Activated naive CD4-positive, alpha-beta T cell treated with anti-CD3 and anti-CD28 coated beads, Interleukin-2, amount 50 U/mL, for 72 hours (primary cell): ENCODE results near the gene TMPRSS7. TPM values are rescaled to one million over a fixed set of nuclear protein-coding genes. Genes with fewer than 3 reads are reported as not detected.

Experiments
- ATAC-seq, 2 donors: fragments of 150-1000 bp; cut with Tn5 transposase; 2 replicates each; pipeline ENCODE4 v1.10.0; 2021; ENCODE audit warnings: mild to moderate bottlenecking in 2 of 2, moderate library complexity in 2 of 2
- DNase-seq, 2 donors: peaks; one replicate each; pipeline ENCODE4 v3.0.0; 2021 to 2022; ENCODE audit warnings: low spot score in 2 of 2
- H3K27ac Mint-ChIP-seq, 2 donors: one replicate each; pipeline ENCODE4 v1.8.0; 2022; ENCODE audit warnings: mild to moderate bottlenecking in 2 of 2, mixed read lengths in 2 of 2
- H3K36me3 Mint-ChIP-seq, 2 donors: one replicate each; pipeline ENCODE4 v1.8.0; 2022; ENCODE audit warnings: mixed read lengths in 2 of 2
- H3K9me3 Mint-ChIP-seq, 2 donors: one replicate each; pipeline ENCODE4 v1.8.0; 2022; ENCODE audit warnings: mixed read lengths in 2 of 2
- total RNA-seq, 2 donors: library from RNA; stranded (reverse); gene quantifications; one replicate each; pipeline ENCODE4 v1.2.3, GENCODE V29; 2022

TMPRSS7 gene, protein sequence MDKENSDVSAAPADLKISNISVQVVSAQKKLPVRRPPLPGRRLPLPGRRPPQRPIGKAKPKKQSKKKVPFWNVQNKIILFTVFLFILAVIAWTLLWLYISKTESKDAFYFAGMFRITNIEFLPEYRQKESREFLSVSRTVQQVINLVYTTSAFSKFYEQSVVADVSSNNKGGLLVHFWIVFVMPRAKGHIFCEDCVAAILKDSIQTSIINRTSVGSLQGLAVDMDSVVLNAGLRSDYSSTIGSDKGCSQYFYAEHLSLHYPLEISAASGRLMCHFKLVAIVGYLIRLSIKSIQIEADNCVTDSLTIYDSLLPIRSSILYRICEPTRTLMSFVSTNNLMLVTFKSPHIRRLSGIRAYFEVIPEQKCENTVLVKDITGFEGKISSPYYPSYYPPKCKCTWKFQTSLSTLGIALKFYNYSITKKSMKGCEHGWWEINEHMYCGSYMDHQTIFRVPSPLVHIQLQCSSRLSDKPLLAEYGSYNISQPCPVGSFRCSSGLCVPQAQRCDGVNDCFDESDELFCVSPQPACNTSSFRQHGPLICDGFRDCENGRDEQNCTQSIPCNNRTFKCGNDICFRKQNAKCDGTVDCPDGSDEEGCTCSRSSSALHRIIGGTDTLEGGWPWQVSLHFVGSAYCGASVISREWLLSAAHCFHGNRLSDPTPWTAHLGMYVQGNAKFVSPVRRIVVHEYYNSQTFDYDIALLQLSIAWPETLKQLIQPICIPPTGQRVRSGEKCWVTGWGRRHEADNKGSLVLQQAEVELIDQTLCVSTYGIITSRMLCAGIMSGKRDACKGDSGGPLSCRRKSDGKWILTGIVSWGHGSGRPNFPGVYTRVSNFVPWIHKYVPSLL
- total RNA-seq, result not detected

DNA sequence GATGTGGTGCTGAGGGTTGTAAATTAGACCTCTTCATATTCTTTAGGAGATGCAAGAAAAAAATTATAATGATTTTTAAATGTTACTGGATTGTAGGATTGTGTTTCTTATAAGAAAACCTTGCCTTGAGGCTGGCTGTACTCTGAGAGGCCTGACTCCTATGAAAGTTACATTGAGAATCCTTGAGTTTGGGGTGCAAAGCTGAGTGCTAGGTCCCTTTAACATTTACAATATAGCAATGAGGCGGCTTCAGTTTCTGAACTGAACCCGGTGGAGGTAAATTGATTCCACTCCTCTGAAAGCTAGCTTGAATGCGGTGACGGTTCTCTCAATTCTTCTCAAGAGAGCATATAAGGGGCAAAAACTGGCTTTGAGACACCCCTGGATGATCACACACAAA lies at the start of gene TMPRSS7:
TSS of gene TMPRSS7 (plus strand) at position 301 of the 400 bp plus-strand sequence. CDS start 110 bp downstream, outside the sequence.
- Mint-ChIP-seq H3K9me3 (no peaks in the 10 kb centered on the region), H3K27ac (no peak within 1 kb of the TSS), H3K36me3 (no peaks in the 10 kb centered on the region)
- ATAC-seq, result no peak
- DNase-seq, result no peak

DNA sequence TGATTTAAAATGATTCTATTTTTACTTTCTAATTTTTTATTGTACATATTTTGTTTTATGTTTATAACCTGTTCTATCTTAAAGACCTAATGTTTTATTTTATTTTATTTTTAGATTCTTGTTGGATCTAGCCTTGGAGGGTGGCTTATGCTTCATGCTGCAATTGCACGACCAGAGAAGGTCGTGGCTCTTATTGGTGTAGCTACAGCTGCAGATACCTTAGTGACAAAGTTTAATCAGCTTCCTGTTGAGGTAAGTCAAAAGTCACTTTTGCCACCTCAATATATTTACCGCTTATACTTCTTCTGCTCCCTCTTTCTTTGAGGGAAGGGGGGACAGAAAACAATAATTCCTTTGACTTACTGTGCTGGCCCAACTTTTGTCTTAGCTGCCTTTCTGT lies 47.7 kb upstream of the TMPRSS7 start:
- peaks cover 11 to 36% of the 10 kb centered on the region in 2 donors for H3K36me3 Mint-ChIP-seq
- DNase-seq (no peak), ATAC-seq (peak in 1 of 2 donors; percentile 20)
- H3K9me3 Mint-ChIP-seq, result no peaks in the 10 kb centered on the region
- H3K27ac Mint-ChIP-seq, result peak overlapping the region in 1 of 2 donors; percentile 54

DNA sequence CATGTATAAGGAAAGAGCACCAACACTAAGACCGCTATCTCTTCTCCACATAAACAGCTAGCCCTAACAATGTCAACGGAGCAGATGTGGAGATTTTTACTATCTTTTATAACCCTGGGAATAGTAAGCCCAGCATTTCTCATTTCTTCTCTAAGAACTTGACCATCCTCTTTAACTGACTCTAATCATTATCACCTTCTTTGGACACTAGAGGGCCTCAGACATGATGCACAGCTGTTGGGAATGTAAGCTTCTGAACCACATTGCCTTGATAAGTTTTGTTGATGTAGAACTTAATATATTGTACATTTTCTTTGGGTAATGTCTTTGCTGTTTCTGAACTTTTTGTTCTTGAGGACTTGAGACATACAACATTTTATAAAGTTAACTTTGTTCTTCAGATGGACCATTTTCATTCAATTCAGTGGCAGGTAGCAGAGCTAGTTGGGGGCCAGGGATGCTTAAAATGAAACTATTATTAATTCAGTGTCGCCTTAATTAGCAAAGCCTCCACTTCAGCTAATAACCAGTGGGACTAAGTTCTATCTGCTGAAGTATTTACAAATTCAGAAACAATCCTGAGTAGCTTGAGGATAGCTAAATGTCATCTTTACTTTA lies 45.4 kb upstream of the TMPRSS7 start:
- ATAC-seq, result peak; percentile 62 to 77
- H3K9me3 Mint-ChIP-seq, result no peaks in the 10 kb centered on the region
- H3K36me3 Mint-ChIP-seq, result peaks cover 18 to 23% of the 10 kb centered on the region in 2 donors
- H3K27ac Mint-ChIP-seq, result no peak overlapping the region
- no peak for DNase-seq

DNA sequence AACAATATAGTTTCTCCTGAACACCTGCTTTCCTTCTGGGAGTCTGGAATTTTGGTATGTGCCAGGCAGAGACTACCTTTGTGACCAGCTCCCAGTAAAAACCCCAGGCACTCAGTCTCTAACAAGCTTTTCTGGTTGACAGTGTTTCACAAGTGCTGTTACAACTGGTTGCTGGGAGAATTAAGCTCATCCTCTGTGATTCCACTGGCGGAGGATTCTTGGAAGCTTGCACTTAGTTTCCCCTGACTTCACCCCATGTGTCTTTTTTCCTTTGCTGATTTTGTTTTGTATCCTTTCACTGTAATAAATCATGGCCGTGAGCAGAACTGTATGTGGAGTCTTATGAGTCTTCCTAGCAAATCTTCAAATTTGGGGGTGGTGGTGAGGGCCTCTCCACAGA lies 41.5 kb upstream of the TMPRSS7 start:
- Mint-ChIP-seq H3K36me3 (peaks cover 6 to 11% of the 10 kb centered on the region in 2 donors), H3K9me3 (peaks cover 0 to 4% of the 10 kb centered on the region in 2 donors), H3K27ac (peak overlapping the region in 1 of 2 donors; percentile 48)
- DNase-seq (no peak), ATAC-seq (no peak)

DNA sequence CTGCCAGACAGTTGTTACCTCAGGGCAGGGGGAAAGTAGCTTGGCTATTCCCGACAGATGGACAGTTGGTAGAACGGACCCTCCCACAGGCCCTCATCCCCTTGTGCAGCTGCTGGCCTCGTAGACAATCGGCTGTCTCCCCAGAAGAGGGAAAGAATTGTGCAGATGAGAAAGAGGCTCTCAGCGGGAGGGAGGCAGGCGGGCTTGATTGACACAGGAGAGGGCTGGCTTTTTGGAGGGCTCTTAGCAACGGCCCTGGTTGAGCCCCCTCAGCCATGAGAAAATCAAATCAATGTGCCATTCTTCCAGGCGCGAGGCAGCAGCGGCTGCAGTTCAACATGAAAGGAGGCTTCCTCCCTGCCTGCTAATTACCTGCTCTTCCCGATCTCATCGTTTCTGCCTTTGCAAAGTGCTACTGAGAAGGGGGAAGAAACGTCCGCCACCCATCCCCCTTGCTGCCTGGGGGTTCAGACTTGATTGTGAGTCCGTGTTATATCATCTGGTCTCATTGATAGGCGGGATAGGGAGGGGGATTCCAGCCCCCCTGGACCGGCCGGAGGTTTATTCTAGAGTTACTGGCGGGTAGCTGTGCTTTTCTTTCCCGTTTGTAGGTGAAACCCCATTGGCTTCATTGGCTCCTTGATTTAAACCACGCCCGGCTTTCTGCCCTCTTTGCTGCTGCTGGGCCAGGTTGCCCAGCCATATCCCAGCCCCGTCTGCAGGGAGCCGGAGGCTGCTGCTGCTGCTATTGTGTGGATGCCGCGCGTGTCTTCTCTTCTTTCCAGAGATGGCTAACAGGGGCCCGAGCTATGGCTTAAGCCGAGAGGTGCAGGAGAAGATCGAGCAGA lies 35.7 kb upstream of the TMPRSS7 start, which contains the start of gene TAGLN3:
TSS of gene TAGLN3 (plus strand) at position 287 of the 848 bp plus-strand sequence. CDS start at position 788, 501 bp downstream.
- Mint-ChIP-seq H3K27ac (no peak within 1 kb of the TSS), H3K36me3 (no peaks in the 10 kb centered on the region), H3K9me3 (peaks cover 0 to 4% of the 10 kb centered on the region in 2 donors)
- ATAC-seq (peak in 1 of 2 donors; percentile 19), DNase-seq (no peak)

DNA sequence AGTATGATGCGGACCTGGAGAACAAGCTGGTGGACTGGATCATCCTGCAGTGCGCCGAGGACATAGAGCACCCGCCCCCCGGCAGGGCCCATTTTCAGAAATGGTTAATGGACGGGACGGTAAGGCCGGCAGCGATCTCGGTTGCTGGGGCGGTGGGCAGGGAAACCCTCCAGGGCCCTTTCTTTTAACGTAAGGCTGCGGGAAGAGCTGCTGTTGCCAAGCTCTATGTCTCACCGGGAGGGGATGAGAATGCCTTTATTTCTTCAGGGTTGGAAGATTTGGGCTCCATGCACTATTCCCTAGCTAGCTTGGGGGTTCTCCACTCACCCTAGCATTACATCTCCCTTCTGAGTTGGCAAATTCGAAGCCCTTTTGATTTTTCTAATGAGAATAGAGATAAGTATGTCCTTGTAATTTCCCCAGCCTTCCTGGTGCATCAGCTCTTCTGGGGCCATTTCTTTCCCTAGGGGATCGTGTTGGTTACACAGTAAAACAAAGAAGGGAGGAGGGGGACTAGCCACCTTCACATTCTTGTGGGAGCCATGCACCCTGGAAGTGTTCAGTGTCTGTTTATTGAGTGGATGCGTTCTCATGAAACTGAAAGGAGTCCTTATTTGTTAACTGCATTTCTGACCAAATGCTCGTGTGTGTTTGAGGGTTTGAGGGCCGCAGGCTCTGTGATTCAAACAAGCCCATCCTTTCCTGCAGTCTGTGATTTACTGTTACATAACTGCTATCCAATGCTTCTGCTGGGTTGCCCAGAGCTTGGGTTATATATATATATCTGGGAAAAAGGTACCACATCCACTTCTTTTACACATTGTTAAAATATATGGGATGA lies 34.8 kb upstream of the TMPRSS7 start:
- H3K27ac Mint-ChIP-seq, result no peak overlapping the region
- DNase-seq, result no peak
- no peak for ATAC-seq
- H3K36me3 Mint-ChIP-seq, result no peaks in the 10 kb centered on the region
- peaks cover 0 to 4% of the 10 kb centered on the region in 2 donors for H3K9me3 Mint-ChIP-seq

DNA sequence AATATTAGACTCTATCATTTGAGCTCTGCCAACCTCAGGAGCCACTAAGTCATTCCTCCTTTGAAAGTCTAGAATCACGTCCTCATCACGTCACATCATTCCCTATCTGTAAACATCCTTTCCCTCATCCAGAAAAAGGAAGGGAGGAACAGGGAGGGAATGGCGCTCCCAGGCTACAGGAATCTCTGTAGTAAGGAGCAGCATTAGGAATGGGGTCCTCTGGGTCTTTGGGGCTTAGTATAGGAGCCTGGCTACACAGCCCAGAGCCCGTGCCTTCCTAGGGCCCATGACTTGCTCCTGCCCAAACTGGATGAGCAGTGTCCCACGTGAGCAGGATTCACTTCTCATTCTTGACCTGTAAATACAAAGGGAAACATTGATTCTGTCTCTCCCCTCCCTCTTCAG lies 34.2 kb upstream of the TMPRSS7 start:
- DNase-seq, result no peak
- no peak for ATAC-seq
- H3K9me3 Mint-ChIP-seq, result peaks cover 0 to 1% of the 10 kb centered on the region in 2 donors
- H3K27ac Mint-ChIP-seq, result no peak overlapping the region
- H3K36me3 Mint-ChIP-seq, result no peaks in the 10 kb centered on the region

DNA sequence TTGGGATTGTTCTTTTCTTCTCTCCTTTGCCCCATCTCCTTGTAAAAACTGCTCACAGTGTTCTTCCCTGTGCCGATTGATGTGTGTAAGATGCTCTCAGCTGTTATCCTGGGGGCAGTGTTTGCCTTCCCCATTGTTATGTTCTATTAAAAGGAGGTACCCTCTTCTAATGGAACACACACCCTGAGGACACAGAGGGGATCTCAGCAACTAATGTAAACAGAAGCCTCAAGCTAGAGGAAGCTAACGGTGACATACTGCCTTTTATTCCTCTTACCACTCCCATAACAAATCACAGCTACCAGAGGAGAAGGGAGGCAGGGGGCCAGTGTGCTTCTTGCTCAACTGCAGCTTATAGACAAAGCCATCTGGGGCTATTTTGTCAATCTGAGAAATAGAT lies 33.6 kb upstream of the TMPRSS7 start:
- no peaks in the 10 kb centered on the region for H3K36me3 Mint-ChIP-seq
- ATAC-seq (no peak), DNase-seq (no peak)
- H3K27ac Mint-ChIP-seq, result no peak overlapping the region
- H3K9me3 Mint-ChIP-seq, result no peaks in the 10 kb centered on the region

DNA sequence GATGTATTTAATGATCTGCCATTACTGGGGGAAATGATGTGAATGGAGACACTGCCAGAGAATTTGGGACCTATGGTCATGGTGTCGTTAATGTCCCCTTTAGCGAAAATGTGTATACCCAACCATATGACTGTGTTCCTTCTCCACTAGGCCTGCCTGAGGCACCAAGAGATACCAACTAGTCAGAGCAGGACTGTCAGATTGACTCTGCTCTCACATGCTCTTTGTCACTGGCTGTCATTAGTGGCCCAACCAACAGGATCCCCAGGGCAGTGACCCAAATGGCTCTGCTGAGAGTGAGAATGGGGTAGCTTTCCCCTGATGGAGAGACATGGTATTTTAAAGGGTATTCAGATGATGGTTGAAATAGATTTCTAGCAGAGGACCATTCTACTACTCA lies 33.0 kb upstream of the TMPRSS7 start:
- DNase-seq (no peak), ATAC-seq (peak; percentile 22 to 51)
- Mint-ChIP-seq H3K9me3 (no peaks in the 10 kb centered on the region), H3K36me3 (no peaks in the 10 kb centered on the region), H3K27ac (no peak overlapping the region)

DNA sequence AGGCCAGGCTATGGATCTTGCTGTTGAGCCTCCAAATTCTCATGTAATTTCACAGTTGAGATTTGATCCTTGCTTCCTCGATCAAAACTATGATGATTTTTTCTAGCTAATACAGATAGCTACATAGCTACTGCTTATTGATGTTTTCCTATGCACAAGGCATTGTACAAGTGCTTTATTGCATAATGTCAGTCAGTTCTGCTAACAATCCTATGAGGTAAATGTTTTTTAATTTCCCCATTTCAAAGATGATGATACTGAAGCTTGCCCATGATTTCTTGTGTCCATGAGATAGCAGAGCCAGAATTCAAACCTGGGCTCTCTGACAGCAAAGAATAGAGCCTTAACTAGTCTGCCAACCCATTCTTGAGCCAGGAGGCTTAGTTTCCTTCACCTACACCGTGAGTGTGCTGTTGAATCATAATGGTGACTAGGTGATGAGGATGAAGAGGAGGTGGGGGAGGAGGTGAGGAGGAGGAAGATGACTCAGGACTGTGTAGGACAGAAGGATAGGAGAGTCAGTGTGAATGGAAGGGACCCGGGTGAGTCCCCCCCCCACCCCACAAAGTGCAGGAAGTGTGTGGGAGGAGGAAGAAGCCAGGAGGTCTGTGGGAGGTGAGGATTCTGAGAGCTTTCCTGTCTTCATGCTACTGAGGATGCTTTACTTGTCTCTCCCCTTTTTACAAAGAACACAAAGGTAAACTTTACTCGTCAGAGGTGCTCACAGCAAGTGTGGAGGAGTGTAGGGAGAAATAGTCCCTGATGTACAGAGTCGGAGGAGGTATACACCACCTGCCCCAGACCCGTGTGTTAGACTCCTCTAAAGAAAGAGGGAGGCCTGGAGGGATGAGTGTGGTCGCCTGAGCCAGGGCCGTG lies 32.2 kb upstream of the TMPRSS7 start:
- ATAC-seq (peak; percentile 87 to 94), DNase-seq (peak; percentile 46 to 75)

DNA sequence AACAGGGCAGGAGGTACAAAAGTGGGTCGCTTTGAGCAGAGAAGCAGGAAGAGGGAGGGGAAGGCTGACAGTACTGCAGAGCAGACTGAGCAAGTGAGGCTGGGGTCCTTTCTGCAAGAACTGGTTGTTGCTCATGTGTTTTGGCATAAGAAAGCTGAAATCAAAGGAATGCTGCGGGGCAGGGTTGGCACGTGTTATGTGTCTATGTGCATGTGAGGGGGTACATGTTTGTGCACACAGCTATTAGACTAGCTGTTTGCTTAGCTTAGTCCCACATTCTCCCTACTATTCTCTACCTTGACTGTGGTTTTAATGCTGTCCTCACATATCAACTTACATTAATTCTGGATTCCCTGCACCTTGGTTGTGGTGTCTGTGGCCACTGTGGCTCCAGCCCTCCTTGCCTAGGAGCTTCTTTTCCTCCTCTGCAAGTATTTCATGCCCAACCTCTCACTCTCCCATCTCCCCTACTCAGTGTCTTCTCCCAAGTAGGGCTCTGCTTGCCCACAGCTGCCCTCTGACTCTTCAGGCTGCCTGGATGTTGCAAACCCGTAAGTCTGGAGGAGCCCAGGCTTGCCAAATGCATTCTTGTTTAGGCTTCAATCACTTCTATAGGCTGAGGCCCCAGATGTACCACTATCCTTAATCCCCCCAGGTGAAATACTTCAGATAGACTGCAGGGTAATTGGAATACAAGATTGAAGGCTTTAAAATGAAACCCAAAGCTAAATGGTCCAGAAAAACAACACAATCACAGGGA lies 31.0 kb upstream of the TMPRSS7 start:
- H3K36me3 Mint-ChIP-seq, result no peaks in the 10 kb centered on the region
- peak overlapping the region; percentile 10 to 85 for H3K27ac Mint-ChIP-seq
- DNase-seq (no peak), ATAC-seq (no peak)
- no peaks in the 10 kb centered on the region for H3K9me3 Mint-ChIP-seq

More for the DNA sequence above, 32.2 kb upstream of the TMPRSS7 start:
- no peaks in the 10 kb centered on the region for H3K36me3 Mint-ChIP-seq
- no peaks in the 10 kb centered on the region for H3K9me3 Mint-ChIP-seq
- peak overlapping the region; percentile 85 to 92 for H3K27ac Mint-ChIP-seq

DNA sequence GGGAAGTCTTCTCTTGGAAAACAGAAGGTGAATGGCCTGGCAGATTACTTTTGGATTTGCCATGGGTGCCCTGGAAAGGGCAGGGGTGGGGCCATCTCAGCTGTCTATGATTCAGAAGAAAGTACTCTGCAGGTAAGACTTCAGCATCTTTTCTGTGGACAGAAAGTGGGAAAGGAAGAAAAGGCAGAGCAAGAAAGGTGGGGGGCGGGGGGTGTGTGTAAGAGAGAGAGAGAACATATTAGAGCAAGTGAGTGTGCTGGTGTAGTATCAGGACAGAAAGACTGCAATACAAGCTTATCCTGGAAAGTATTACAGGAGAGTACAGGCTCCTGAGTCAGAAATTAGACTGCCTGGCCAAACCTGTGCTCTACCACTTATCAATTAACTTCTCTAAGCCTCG lies 30.3 kb upstream of the TMPRSS7 start:
- Mint-ChIP-seq H3K36me3 (no peaks in the 10 kb centered on the region), H3K27ac (peak overlapping the region; percentile 12 to 46), H3K9me3 (no peaks in the 10 kb centered on the region)
- DNase-seq, result no peak
- ATAC-seq, result no peak

DNA sequence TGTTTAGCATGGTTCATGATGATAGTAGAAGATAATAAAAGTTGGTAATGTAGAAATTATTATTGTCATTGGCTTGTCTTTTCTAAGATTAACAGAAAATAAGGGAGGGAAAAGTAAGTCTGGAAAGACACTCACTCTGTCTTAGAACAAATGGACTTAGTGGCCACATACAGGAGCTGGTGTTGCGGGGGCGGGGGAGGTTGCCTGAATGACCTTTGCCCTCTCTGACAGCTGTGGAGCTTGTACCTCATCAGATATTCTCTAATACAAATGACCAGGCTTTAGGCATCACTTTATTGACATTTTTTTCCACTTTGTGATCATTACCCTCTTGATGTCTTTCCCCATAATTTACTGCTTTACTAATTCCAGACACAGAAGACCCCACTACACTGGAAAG lies 29.9 kb upstream of the TMPRSS7 start:
- Mint-ChIP-seq H3K9me3 (no peaks in the 10 kb centered on the region), H3K36me3 (no peaks in the 10 kb centered on the region), H3K27ac (peak overlapping the region in 1 of 2 donors; percentile 12)
- DNase-seq, result no peak
- ATAC-seq, result no peak
